ENCODE measurements around the gene PALLD.

DNA sequence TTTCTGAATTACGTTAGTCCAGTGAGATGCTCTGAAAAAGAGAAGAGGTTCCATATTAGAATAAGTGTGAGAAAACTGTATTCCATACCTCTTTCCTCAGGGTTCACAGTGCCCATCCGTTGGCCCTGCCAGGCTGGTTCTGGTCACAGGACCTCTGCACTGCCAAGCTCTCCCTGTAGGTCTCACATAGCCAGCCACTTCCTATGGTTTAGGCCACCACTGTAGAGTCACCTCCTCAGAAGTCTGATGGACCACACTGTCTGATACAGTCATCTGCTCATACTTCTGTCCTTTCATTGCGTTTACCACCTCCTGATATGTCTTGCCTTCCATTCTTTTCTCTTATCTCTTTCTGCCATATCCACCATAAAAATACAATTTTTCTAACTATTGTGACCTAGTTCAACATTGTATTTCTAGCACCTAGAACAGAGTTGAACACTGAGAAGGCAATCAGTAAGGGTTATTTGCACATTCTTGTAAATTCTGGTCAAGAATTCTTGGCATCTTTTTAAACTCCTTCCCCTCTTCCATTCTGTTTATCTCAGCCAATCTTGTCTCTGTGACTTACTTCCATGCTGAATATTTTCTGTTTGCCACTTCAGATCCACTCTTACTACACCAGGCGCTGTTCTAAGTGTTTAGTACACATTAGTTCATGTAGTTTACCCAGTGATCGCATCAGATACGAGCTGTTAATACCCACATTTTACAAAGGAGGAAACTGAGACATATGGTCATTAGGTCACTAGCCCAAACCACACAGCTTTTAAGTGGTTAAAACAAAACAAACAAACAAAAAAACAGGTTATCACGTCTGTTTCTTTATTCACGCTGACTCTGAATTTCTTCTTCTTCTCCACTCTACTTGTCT, 387.6 kb downstream of the PALLD start:
- no peak for TF ChIP-seq POLR2AphosphoS5 (IDR thresholded peaks at IDR 0.05; ENCODE audit: low read depth, low read length)
- TF ChIP-seq, protein P1, sequence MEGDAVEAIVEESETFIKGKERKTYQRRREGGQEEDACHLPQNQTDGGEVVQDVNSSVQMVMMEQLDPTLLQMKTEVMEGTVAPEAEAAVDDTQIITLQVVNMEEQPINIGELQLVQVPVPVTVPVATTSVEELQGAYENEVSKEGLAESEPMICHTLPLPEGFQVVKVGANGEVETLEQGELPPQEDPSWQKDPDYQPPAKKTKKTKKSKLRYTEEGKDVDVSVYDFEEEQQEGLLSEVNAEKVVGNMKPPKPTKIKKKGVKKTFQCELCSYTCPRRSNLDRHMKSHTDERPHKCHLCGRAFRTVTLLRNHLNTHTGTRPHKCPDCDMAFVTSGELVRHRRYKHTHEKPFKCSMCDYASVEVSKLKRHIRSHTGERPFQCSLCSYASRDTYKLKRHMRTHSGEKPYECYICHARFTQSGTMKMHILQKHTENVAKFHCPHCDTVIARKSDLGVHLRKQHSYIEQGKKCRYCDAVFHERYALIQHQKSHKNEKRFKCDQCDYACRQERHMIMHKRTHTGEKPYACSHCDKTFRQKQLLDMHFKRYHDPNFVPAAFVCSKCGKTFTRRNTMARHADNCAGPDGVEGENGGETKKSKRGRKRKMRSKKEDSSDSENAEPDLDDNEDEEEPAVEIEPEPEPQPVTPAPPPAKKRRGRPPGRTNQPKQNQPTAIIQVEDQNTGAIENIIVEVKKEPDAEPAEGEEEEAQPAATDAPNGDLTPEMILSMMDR (IDR thresholded peaks at IDR 0.05): no peak
- TF ChIP-seq, protein P2, sequence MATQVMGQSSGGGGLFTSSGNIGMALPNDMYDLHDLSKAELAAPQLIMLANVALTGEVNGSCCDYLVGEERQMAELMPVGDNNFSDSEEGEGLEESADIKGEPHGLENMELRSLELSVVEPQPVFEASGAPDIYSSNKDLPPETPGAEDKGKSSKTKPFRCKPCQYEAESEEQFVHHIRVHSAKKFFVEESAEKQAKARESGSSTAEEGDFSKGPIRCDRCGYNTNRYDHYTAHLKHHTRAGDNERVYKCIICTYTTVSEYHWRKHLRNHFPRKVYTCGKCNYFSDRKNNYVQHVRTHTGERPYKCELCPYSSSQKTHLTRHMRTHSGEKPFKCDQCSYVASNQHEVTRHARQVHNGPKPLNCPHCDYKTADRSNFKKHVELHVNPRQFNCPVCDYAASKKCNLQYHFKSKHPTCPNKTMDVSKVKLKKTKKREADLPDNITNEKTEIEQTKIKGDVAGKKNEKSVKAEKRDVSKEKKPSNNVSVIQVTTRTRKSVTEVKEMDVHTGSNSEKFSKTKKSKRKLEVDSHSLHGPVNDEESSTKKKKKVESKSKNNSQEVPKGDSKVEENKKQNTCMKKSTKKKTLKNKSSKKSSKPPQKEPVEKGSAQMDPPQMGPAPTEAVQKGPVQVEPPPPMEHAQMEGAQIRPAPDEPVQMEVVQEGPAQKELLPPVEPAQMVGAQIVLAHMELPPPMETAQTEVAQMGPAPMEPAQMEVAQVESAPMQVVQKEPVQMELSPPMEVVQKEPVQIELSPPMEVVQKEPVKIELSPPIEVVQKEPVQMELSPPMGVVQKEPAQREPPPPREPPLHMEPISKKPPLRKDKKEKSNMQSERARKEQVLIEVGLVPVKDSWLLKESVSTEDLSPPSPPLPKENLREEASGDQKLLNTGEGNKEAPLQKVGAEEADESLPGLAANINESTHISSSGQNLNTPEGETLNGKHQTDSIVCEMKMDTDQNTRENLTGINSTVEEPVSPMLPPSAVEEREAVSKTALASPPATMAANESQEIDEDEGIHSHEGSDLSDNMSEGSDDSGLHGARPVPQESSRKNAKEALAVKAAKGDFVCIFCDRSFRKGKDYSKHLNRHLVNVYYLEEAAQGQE (IDR thresholded peaks at IDR 0.05; ENCODE audit: insufficient read depth in 1 of 2, low read depth in 2 of 2, low read length in 1 of 2): no peak

All from Panc1 (cell line).